OCI-LY7 (cell line): ENCODE data around the gene GET3. TPM values are rescaled to one million over a fixed set of nuclear protein-coding genes. Genes with fewer than 3 reads are reported as not detected.

Source experiments
- BruUV-seq: library from RNA; stranded (reverse); fragments of 400-500 nt; replicated peaks from 2 replicates; lab custom pipeline; 2021; lab: Mats Ljungman, UMichigan
- CTCF ChIA-PET: fragments of 300-600 bp; sonication (Branson Sonifier 250); formaldehyde crosslinking; loops from one replicate; lab custom pipeline; 2022; ENCODE audit warnings: antibody characterized with exemption; ENCODE audit not compliant: unreplicated experiment; lab: Charles Lee
- POLR2A ChIA-PET: fragments of 300-600 bp; sonication (Branson Sonifier 250); formaldehyde crosslinking; loops from one replicate; lab custom pipeline; 2022; ENCODE audit warnings: antibody characterized with exemption; lab: Charles Lee
- DNase-seq: peaks from one replicate; pipeline ENCODE4 v3.0.0-alpha.2; 2015; ENCODE audit warnings: low spot score
- H2AFZ ChIP-seq: fragments of 200-600 bp; sonication (generic), shearing (Covaris generic); 2 replicates; pipeline ENCODE4 v1.6.1; 2014; ENCODE audit warnings: mild to moderate bottlenecking, antibody characterized with exemption, low read length, moderate library complexity
- H3K27ac ChIP-seq: fragments of 200-600 bp; sonication (generic); 2 replicates; pipeline ENCODE4 v1.5.1; 2014; ENCODE audit warnings: mixed run types, low read depth, mild to moderate bottlenecking, moderate library complexity, low read length, inconsistent platforms; ENCODE audit not compliant: poor library complexity, severe bottlenecking
- H3K36me3 ChIP-seq: fragments of 200-600 bp; sonication (generic); 2 replicates; pipeline ENCODE4 v1.6.1; 2014; ENCODE audit warnings: mild to moderate bottlenecking, antibody characterized with exemption, low read length, moderate library complexity, mixed read lengths; ENCODE audit not compliant: insufficient read depth
- H3K4me1 ChIP-seq: fragments of 200-600 bp; sonication (generic); 2 replicates; pipeline ENCODE4 v1.5.1; 2014; ENCODE audit warnings: mild to moderate bottlenecking, low read length; ENCODE audit not compliant: insufficient read depth, poor library complexity, severe bottlenecking
- H3K4me2 ChIP-seq: fragments of 200-600 bp; sonication (generic); 2 replicates; pipeline ENCODE4 v1.6.1; 2014; ENCODE audit warnings: mild to moderate bottlenecking, low read length
- H3K4me3 ChIP-seq: fragments of 200-600 bp; sonication (generic); 2 replicates; pipeline ENCODE4 v1.5.1; 2014; ENCODE audit warnings: mild to moderate bottlenecking, low read depth, low read length; ENCODE audit not compliant: poor library complexity, severe bottlenecking
- H3K79me2 ChIP-seq: fragments of 200-600 bp; sonication (generic); 2 replicates; pipeline ENCODE4 v1.6.1; 2016; ENCODE audit warnings: low read depth, mild to moderate bottlenecking, low read length, moderate library complexity, mixed read lengths; ENCODE audit not compliant: insufficient read depth
- H3K9me2 ChIP-seq: fragments of 200-600 bp; sonication (generic); 2 replicates; pipeline ENCODE4 v1.6.1; 2016; ENCODE audit warnings: mild to moderate bottlenecking, low read length, mixed read lengths; ENCODE audit not compliant: insufficient read depth
- H3K9me3 ChIP-seq: fragments of 200-600 bp; sonication (generic); 2 replicates; pipeline ENCODE4 v1.6.1; 2014; ENCODE audit warnings: mild to moderate bottlenecking, mixed run types, low read length, mixed read lengths
- H4K20me1 ChIP-seq: fragments of 200-600 bp; sonication (generic); 2 replicates; pipeline ENCODE4 v1.6.1; 2014; ENCODE audit warnings: mild to moderate bottlenecking, antibody characterized with exemption, low read length, moderate library complexity, mixed read lengths; ENCODE audit not compliant: insufficient read depth
- CTCF ChIP-seq: fragments of 200-600 bp; sonication (generic); conservative IDR thresholded peaks from 2 replicates; pipeline ENCODE4 v1.5.1; 2014; ENCODE audit warnings: mild to moderate bottlenecking, antibody characterized with exemption, low read length, moderate library complexity, mixed read lengths
- EZH2phosphoT487 ChIP-seq: fragments of 200-600 bp; sonication (generic); IDR thresholded peaks from 2 replicates; pipeline ENCODE4 v1.6.1; 2018; ENCODE audit warnings: low read depth, borderline replicate concordance, mild to moderate bottlenecking, mixed run types, antibody characterized with exemption, low read length, moderate library complexity, mixed read lengths
- intact Hi-C: fragments of 100-400 bp; cut with micrococcal nuclease; formaldehyde crosslinking; loops from one replicate; pipeline ENCODE4 v1.10.0; 2022; ENCODE audit not compliant: unreplicated experiment
- total RNA-seq, 2 experiments: library from RNA; depleted of rRNA in 1 of 2; stranded (reverse); fragments of >200 nt in 1 of 2; shearing (Covaris generic) in 1 of 2; gene quantifications; 2 replicates each; pipeline ENCODE4 v1.2.3, GENCODE V29; 2014 to 2022

Gene GET3
- total RNA-seq, 2 experiments from 2014 or later, result 34.3 to 40.5 TPM

- Histone ChIP-seq H3K9me3 (no peaks in the 10 kb centered on the region), H3K9me2 (no peaks in the 10 kb centered on the region), H3K27ac (no peak overlapping the region), H3K4me2 (no peak overlapping the region), H3K4me1 (no peaks in the 10 kb centered on the region), H4K20me1 (no peaks in the 10 kb centered on the region), H2AFZ (no peak overlapping the region), H3K79me2 (no peaks in the 10 kb centered on the region), H3K36me3 (no peaks in the 10 kb centered on the region), H3K4me3 (no peak overlapping the region)
- TF ChIP-seq CTCF (peak; percentile 82), EZH2phosphoT487 (no peak)
- DNase-seq, result peak; percentile 35
- intact Hi-C loops, result loop anchor here (2.0 kb wide), 1 partner anchor 41 kb away; no protein-coding TSS in a partner anchor
- ChIA-PET CTCF (no interaction called here), POLR2A (no interaction called here)
- BruUV-seq, result no TSS peak
Observed at GRCh38 chr19:12757544-12758274, 20.4 kb downstream of the GET3 start.

DNA sequence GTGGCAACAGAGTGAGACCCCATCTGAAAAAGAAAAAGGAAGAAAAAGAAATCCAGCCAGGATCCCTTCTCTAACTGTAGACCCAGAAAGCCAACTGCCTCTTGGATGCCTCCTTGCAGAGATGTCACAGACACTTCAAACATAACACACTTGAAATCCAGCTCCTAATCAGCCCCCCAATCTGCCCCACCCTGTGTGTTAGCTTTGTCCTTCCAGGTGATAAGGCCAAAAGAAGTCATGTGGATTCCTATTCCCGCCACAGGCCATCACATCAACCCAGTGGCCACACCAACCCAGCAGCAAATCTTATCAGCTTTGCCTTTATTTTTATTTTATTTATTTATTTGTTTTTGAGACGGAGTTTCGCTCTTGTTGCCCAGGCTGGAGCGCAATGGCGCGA lies 22.4 kb downstream of the GET3 start:
- CTCF ChIA-PET, result no interaction called here
- Histone ChIP-seq H3K9me2 (no peaks in the 10 kb centered on the region), H3K4me3 (no peak overlapping the region), H2AFZ (no peak overlapping the region), H3K4me1 (no peaks in the 10 kb centered on the region), H3K36me3 (no peaks in the 10 kb centered on the region), H3K9me3 (no peaks in the 10 kb centered on the region), H3K27ac (no peak overlapping the region), H3K79me2 (no peaks in the 10 kb centered on the region), H4K20me1 (no peaks in the 10 kb centered on the region), H3K4me2 (no peak overlapping the region)
- intact Hi-C loops, result loop anchor here (1.0 kb wide), 1 partner anchor 37 kb away; no protein-coding TSS in a partner anchor
- TF ChIP-seq EZH2phosphoT487 (no peak), CTCF (no peak)
- BruUV-seq, result no TSS peak
- POLR2A ChIA-PET, result interaction anchor here (0.6 kb wide), 1 partner anchor 874 kb away, joined by 4 read pairs; no protein-coding TSS in a partner anchor
- no peak for DNase-seq

- POLR2A ChIA-PET, result no interaction called here
- Histone ChIP-seq H3K79me2 (no peaks in the 10 kb centered on the region), H3K27ac (no peak overlapping the region), H3K36me3 (no peaks in the 10 kb centered on the region), H3K9me2 (no peaks in the 10 kb centered on the region), H3K4me2 (no peak overlapping the region), H4K20me1 (no peaks in the 10 kb centered on the region), H3K9me3 (no peaks in the 10 kb centered on the region), H2AFZ (no peak overlapping the region), H3K4me1 (no peaks in the 10 kb centered on the region), H3K4me3 (no peak overlapping the region)
- no peak for TF ChIP-seq CTCF
- CTCF ChIA-PET, result interaction anchor here (0.6 kb wide), 1 partner anchor 102 kb away, joined by 3 read pairs; no protein-coding TSS in a partner anchor
- intact Hi-C loops, result no loop called here
- DNase-seq, result no peak
- BruUV-seq, result no TSS peak
Observed at GRCh38 chr19:12763100-12763499, 25.8 kb downstream of the GET3 start.
